ENCODE results near the gene POLR1D.

The POLR1D gene

GRCh38 chr13:27672025-27672424, 50.3 kb downstream of the POLR1D start:
- Histone ChIP-seq H3K9me3 (ENCODE audit: control insufficient read depth, insufficient read depth, low read length) (no peaks in the 10 kb centered on the region), H3K27ac (ENCODE audit: low read length) (no peak overlapping the region), H3K36me3 (ENCODE audit: control insufficient read depth, insufficient read depth, low read length) (no peaks in the 10 kb centered on the region), H3K27me3 (ENCODE audit: control insufficient read depth, insufficient read depth, low read length) (no peaks in the 10 kb centered on the region), H3K4me1 (ENCODE audit: control insufficient read depth, insufficient read depth, low read length) (no peaks in the 10 kb centered on the region), H3K4me3 (ENCODE audit: low read length) (no peak overlapping the region)
- no peak for DNase-seq (ENCODE audit: low read depth, low spot score)
- no CpG with 5 or more reads among the region's 1 CpG for WGBS (ENCODE audit: insufficient coverage, insufficient read length)

Data from iPS DF 6.9 (cell line).